PC-9 (cell line): Measurements from ENCODE around the gene PLD5. TPM values are rescaled to one million over a fixed set of nuclear protein-coding genes. Genes with fewer than 3 reads are reported as not detected.
"Not testable (repeated sequence)": the region's sequence is repeated elsewhere in the genome, so short reads cannot be mapped to it uniquely, and the experiment has no call there.

ENCODE experiments used
- BruUV-seq: library from RNA; stranded (reverse); fragments of 400-500 nt; replicated peaks from 2 replicates; lab custom pipeline; 2021; lab: Mats Ljungman, UMichigan
- CTCF ChIA-PET: fragments of 300-600 bp; sonication (Branson Sonifier 250); formaldehyde crosslinking; loops from one replicate; lab custom pipeline; 2022; ENCODE audit warnings: antibody characterized with exemption; lab: Charles Lee
- POLR2A ChIA-PET: fragments of 300-600 bp; sonication (Branson Sonifier 250); formaldehyde crosslinking; loops from one replicate; lab custom pipeline; 2022; ENCODE audit warnings: antibody characterized with exemption; ENCODE audit not compliant: unreplicated experiment; lab: Charles Lee
- DNase-seq, 2 experiments: peaks; one replicate each; pipeline versions ENCODE4 v3.0.0 to v3.0.0-alpha.2; 2015 to 2022; ENCODE audit warnings: mixed read lengths in 1 of 2
- H2AFZ ChIP-seq: fragments of 200-600 bp; sonication (generic); 2 replicates; pipeline ENCODE4 v1.8.1; 2017; ENCODE audit warnings: antibody characterized with exemption
- H3F3A ChIP-seq: fragments of 200-600 bp; sonication (generic); 2 replicates; pipeline ENCODE4 v1.8.1; 2017; ENCODE audit warnings: antibody characterized with exemption, mild to moderate bottlenecking, low read depth; ENCODE audit not compliant: insufficient read depth
- H3K27ac ChIP-seq: fragments of 200-600 bp; sonication (generic); 2 replicates; pipeline ENCODE4 v1.6.1; 2016; ENCODE audit warnings: mixed run types
- H3K27me3 ChIP-seq: fragments of 200-600 bp; sonication (generic); 2 replicates; pipeline ENCODE4 v1.6.1; 2016; ENCODE audit warnings: low read depth, mixed run types; ENCODE audit not compliant: insufficient read depth
- H3K36me3 ChIP-seq: fragments of 200-600 bp; sonication (generic); 2 replicates; pipeline ENCODE4 v1.6.1; 2016; ENCODE audit warnings: low read depth, mixed run types
- H3K4me1 ChIP-seq: fragments of 200-600 bp; sonication (generic); replicated peaks from 2 replicates; pipeline ENCODE4 v1.6.1; 2016; ENCODE audit warnings: mixed run types; ENCODE audit not compliant: insufficient read depth
- H3K4me2 ChIP-seq: fragments of 200-600 bp; sonication (generic); 2 replicates; pipeline ENCODE4 v1.6.1; 2017; ENCODE audit warnings: mixed run types
- H3K4me3 ChIP-seq: fragments of 200-600 bp; sonication (generic); 2 replicates; pipeline ENCODE4 v1.6.1; 2016; ENCODE audit warnings: mixed run types
- H3K79me2 ChIP-seq: fragments of 200-600 bp; sonication (generic); 2 replicates; pipeline ENCODE4 v1.6.1; 2017; ENCODE audit warnings: low read depth, mixed run types
- H3K9me2 ChIP-seq: fragments of 200-600 bp; sonication (generic); 2 replicates; pipeline ENCODE4 v1.8.1; 2017; ENCODE audit warnings: mild to moderate bottlenecking; ENCODE audit not compliant: insufficient read depth
- H3K9me3 ChIP-seq: fragments of 200-600 bp; sonication (generic); 2 replicates; pipeline ENCODE4 v1.8.1; 2016; ENCODE audit warnings: low read depth; ENCODE audit not compliant: insufficient read depth
- H4K20me1 ChIP-seq: fragments of 200-600 bp; sonication (generic); 2 replicates; pipeline ENCODE4 v1.8.1; 2017; ENCODE audit not compliant: insufficient read depth
- CTCF ChIP-seq: fragments of 200-600 bp; sonication (generic); conservative IDR thresholded peaks from 2 replicates; pipeline ENCODE4 v1.6.1; 2017; ENCODE audit warnings: mixed run types, antibody characterized with exemption, mild to moderate bottlenecking, moderate library complexity
- EZH2 ChIP-seq: fragments of 200-600 bp; sonication (generic); IDR thresholded peaks from 2 replicates; pipeline ENCODE4 v1.8.0; 2017; ENCODE audit warnings: antibody characterized with exemption, low read depth
- intact Hi-C: fragments of 100-400 bp; cut with micrococcal nuclease; formaldehyde crosslinking; loops from one replicate; pipeline ENCODE4 v1.10.0; 2022; ENCODE audit not compliant: unreplicated experiment
- total RNA-seq: library from RNA; stranded (reverse); gene quantifications from 2 replicates; pipeline ENCODE4 v1.2.3, GENCODE V29; 2021

PLD5 gene
- total RNA-seq, 1 experiment from 2014 or later, result not detected

DNA sequence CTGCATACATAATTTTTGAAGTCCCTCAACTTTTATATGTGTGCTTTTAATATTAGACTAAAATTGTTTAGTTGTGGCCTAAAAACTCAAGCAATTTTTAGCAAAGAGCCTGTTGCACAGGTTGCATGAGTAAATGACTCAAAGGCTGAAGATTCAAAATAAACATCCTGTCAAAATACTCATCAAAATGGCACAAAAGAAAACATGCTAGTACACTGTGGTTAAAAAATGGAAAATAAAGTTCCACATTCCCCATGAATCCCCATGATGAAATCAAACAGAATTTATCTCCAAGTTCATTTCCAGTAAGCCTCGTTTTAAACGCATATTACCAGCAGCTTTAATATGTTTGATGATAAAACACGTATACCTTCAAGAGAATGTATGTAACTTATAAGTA lies 295.5 kb downstream of the PLD5 start:
- no peak for TF ChIP-seq EZH2
- TF ChIP-seq CTCF, result no peak
- CTCF ChIA-PET, result no interaction called here
- Histone ChIP-seq H4K20me1 (no peaks in the 10 kb centered on the region), H3K27me3 (0 out of 2 replicates have a peak, but pooled peaks cover 7% of the 10 kb centered on the region), H3K79me2 (no peaks in the 10 kb centered on the region), H3F3A (no peaks in the 10 kb centered on the region), H2AFZ (no peak overlapping the region), H3K4me3 (no peak overlapping the region), H3K9me2 (no peaks in the 10 kb centered on the region), H3K4me2 (no peak overlapping the region), H3K36me3 (no peaks in the 10 kb centered on the region), H3K4me1 (no peaks in the 10 kb centered on the region), H3K9me3 (no peaks in the 10 kb centered on the region), H3K27ac (no peak overlapping the region)
- no peak for DNase-seq
- no TSS peak for BruUV-seq
- POLR2A ChIA-PET, result no interaction called here
- intact Hi-C loops, result no loop called here

- Histone ChIP-seq H3K4me2 (no peak overlapping the region), H3K79me2 (no peaks in the 10 kb centered on the region), H3K27ac (no peak overlapping the region), H3K4me1 (no peaks in the 10 kb centered on the region), H3F3A (no peaks in the 10 kb centered on the region), H3K4me3 (no peak overlapping the region), H4K20me1 (no peaks in the 10 kb centered on the region), H2AFZ (no peak overlapping the region), H3K36me3 (no peaks in the 10 kb centered on the region), H3K9me3 (no peaks in the 10 kb centered on the region), H3K27me3 (peaks cover 16% of the 10 kb centered on the region; the same call in 1 of the 2 replicates), H3K9me2 (no peaks in the 10 kb centered on the region)
- DNase-seq, result peak in 1 of 2 experiments; percentile 71
- intact Hi-C loops, result no loop called here
- TF ChIP-seq EZH2 (no peak), CTCF (no peak)
- BruUV-seq, result no TSS peak
- ChIA-PET POLR2A (no interaction called here), CTCF (no interaction called here)
Measured at GRCh38 chr1:242225767-242226573, 298.5 kb downstream of the PLD5 start.

DNA sequence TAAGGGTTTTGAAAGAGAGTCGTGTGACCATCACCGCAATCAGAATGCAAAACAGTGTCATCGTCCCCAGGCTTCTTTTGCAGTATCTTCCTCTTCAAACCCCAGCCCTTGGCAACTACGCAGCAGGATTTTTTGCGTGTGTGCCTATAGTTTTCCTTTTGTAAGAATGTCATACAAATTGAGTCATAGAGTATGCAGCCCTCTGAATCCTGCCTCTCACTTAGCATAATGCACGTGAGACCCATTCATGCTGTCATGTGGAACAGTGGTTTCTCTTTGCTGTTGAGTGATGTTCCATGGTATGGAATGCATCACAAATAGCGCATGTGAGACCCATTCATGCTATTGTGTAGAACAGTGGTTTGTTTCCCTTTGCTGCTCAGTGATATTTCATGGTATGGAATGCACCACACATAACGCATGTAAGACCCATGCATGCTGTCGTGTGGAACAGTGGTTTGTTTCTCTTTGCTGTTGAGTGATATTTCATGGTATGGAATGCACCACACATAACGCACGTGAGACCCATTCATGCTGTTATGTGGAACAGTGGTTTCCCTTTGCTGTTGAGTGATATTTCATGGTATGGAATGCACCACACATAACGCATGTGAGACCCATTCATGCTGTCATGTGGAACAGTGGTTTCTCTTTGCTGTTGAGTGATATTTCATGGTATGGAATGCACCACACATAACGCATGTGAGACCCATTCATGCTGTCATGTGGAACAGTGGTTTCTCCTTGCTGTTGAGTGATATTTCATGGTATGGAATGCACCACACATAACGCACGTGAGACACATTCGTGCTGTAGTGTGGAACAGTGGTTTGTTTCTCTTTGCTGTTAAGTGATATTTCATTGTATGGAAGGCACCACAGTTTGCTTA lies 299.4 kb downstream of the PLD5 start:
- H3K4me2 ChIP-seq, H3K4me3 ChIP-seq, H2AFZ ChIP-seq, CTCF ChIA-PET, H3K27ac ChIP-seq, H3K4me1 ChIP-seq, H4K20me1 ChIP-seq, BruUV-seq, H3K36me3 ChIP-seq, H3K79me2 ChIP-seq, H3K9me2 ChIP-seq, intact Hi-C loops, POLR2A ChIA-PET, H3K9me3 ChIP-seq, H3F3A ChIP-seq, DNase-seq: not testable (repeated sequence)
- H3K27me3 ChIP-seq, result peaks cover 17% of the 10 kb centered on the region
